ENCODE results near the gene ANKRD31. TPM values are rescaled to one million over a fixed set of nuclear protein-coding genes. Genes with fewer than 3 reads are reported as not detected.
"Not testable (repeated sequence)": the region's sequence is repeated elsewhere in the genome, so short reads cannot be mapped to it uniquely, and the experiment has no call there.

The ANKRD31 gene
- total RNA-seq, 1 experiment from 2014 or later, result 1.5 TPM

DNA sequence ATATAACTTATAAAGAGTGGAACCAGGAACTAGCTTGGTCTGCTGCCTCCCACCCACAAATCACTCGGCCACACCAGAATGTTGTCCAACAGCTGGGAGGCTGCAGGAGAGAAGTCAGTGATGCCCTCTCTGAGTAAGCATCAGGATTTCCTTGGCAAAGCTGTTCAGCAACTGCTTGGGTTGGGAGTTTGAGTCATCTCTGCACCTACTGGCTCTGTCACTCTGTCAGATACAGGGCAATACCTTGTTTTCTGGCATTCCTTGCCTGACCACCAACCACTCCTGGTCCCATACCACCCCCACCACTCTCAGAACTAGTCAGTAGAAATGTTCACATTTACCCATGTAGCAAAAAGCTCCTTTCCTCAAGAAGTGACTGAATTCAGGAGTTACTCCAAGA is 147.5 kb downstream of the ANKRD31 start:
- H3K36me3 Mint-ChIP-seq (ENCODE audit: insufficient read depth, unreplicated experiment), result no peaks in the 10 kb centered on the region
- CTCF ChIA-PET, result interaction anchor here (0.5 kb wide), 1 partner anchor 201 kb away, joined by 9 read pairs; no protein-coding TSS in a partner anchor
- peaks cover 11% of the 10 kb centered on the region for H3K4me1 Mint-ChIP-seq (ENCODE audit: low read depth, unreplicated experiment)
- TF ChIP-seq, protein P1, sequence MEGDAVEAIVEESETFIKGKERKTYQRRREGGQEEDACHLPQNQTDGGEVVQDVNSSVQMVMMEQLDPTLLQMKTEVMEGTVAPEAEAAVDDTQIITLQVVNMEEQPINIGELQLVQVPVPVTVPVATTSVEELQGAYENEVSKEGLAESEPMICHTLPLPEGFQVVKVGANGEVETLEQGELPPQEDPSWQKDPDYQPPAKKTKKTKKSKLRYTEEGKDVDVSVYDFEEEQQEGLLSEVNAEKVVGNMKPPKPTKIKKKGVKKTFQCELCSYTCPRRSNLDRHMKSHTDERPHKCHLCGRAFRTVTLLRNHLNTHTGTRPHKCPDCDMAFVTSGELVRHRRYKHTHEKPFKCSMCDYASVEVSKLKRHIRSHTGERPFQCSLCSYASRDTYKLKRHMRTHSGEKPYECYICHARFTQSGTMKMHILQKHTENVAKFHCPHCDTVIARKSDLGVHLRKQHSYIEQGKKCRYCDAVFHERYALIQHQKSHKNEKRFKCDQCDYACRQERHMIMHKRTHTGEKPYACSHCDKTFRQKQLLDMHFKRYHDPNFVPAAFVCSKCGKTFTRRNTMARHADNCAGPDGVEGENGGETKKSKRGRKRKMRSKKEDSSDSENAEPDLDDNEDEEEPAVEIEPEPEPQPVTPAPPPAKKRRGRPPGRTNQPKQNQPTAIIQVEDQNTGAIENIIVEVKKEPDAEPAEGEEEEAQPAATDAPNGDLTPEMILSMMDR (IDR thresholded peaks at IDR 0.05; ENCODE audit: unreplicated experiment), result no peak
- H3K27me3 Mint-ChIP-seq (ENCODE audit: unreplicated experiment), result no peaks in the 10 kb centered on the region
- DNase-seq, result no peak
- no TSS peak for BruUV-seq (replicated peaks)
- no peak overlapping the region for H3K27ac Mint-ChIP-seq (ENCODE audit: unreplicated experiment)
- intact Hi-C loops (cut with micrococcal nuclease; ENCODE audit: unreplicated experiment), result no loop called here
- no peak overlapping the region for H3K4me3 Mint-ChIP-seq (ENCODE audit: low read depth, unreplicated experiment)
- H3K9me3 Mint-ChIP-seq (ENCODE audit: low read depth, unreplicated experiment), result no peaks in the 10 kb centered on the region

DNA sequence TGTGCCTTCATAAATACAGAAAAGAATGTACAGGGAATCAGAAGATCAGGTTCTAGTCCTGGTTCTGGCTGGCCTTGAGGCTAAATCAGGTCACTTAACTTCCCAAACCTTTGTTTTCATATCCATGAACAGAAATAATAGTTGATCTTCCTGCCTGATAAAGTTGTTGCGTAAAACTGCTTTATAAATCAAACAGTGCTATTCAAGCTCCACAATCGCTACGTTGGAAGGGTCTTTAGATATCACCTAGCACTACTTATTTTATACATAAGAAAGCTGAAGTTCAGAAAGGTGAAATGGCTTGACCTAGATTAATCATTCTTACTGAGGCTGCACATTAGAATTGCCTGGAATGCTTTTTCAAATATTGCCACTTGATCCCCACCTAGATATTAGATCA is 148.0 kb downstream of the ANKRD31 start:
- CTCF ChIA-PET, result interaction anchor here (0.5 kb wide), 1 partner anchor 202 kb away, joined by 9 read pairs; no protein-coding TSS in a partner anchor
- H3K27me3 Mint-ChIP-seq (ENCODE audit: unreplicated experiment), result no peaks in the 10 kb centered on the region
- no peak for DNase-seq
- H3K4me1 Mint-ChIP-seq (ENCODE audit: low read depth, unreplicated experiment), result peaks cover 11% of the 10 kb centered on the region
- no peak overlapping the region for H3K4me3 Mint-ChIP-seq (ENCODE audit: low read depth, unreplicated experiment)
- BruUV-seq (replicated peaks), result no TSS peak
- intact Hi-C loops (cut with micrococcal nuclease; ENCODE audit: unreplicated experiment), result no loop called here
- no peak overlapping the region for H3K27ac Mint-ChIP-seq (ENCODE audit: unreplicated experiment)
- H3K36me3 Mint-ChIP-seq (ENCODE audit: insufficient read depth, unreplicated experiment), result no peaks in the 10 kb centered on the region
- TF ChIP-seq, protein P1 (IDR thresholded peaks at IDR 0.05; ENCODE audit: unreplicated experiment), result no peak
- no peaks in the 10 kb centered on the region for H3K9me3 Mint-ChIP-seq (ENCODE audit: low read depth, unreplicated experiment)

DNA sequence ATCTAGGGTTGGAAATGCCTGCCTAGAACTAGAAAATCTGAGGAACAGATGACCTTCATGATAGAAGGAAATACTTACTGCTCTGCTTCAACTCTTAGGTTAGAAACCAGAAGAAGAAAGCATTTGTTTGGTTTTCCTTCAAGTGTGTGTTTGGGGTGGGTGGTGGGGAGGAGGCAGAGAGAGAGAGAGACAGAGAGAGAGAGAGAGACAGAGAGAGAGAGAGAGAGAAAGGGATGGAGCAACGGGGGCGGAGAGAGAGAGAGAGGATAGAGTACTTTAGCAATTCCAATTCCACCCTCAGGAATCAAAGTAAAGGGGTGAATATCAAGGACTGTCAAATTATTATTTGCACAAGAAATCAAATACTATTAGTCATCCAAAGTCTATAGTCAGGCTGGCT is 155.2 kb downstream of the ANKRD31 start:
- Mint-ChIP-seq H3K27me3 (ENCODE audit: unreplicated experiment) (no peaks in the 10 kb centered on the region), H3K27ac (ENCODE audit: unreplicated experiment) (no peak overlapping the region), H3K36me3 (ENCODE audit: insufficient read depth, unreplicated experiment) (no peaks in the 10 kb centered on the region), H3K9me3 (ENCODE audit: low read depth, unreplicated experiment) (no peaks in the 10 kb centered on the region), H3K4me3 (ENCODE audit: low read depth, unreplicated experiment) (no peak overlapping the region), H3K4me1 (ENCODE audit: low read depth, unreplicated experiment) (peaks cover 16% of the 10 kb centered on the region)
- CTCF ChIA-PET, result no interaction called here
- TF ChIP-seq, protein P1 (IDR thresholded peaks at IDR 0.05; ENCODE audit: unreplicated experiment), result no peak
- no peak for DNase-seq
- no TSS peak for BruUV-seq (replicated peaks)
- intact Hi-C loops (cut with micrococcal nuclease; ENCODE audit: unreplicated experiment), result no loop called here

DNA sequence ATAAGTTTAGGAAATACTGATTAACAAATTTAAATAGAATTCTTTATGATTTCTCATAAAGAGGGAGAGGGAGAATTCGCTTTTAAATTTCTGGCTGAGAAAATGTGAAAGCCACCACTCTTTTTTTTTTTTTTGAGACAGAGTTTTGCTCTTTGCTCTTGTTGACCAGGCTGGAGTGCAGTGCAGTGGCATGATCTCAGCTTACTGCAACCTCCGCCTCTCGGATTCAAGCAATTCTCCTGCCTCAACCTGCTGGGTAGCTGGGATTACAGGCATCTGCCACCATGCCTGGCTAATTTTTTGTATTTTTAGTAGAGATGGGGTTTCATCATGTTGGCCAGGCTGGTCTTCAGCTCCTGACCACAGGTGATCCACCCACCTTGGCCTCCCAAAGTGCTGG is 157.3 kb downstream of the ANKRD31 start:
- intact Hi-C loops (cut with micrococcal nuclease; ENCODE audit: unreplicated experiment); H3K9me3 Mint-ChIP-seq (ENCODE audit: low read depth, unreplicated experiment); H3K27me3 Mint-ChIP-seq (ENCODE audit: unreplicated experiment); H3K36me3 Mint-ChIP-seq (ENCODE audit: insufficient read depth, unreplicated experiment); H3K27ac Mint-ChIP-seq (ENCODE audit: unreplicated experiment); H3K4me3 Mint-ChIP-seq (ENCODE audit: low read depth, unreplicated experiment); DNase-seq; CTCF ChIA-PET; BruUV-seq (replicated peaks): not testable (repeated sequence)
- peaks cover 11% of the 10 kb centered on the region for H3K4me1 Mint-ChIP-seq (ENCODE audit: low read depth, unreplicated experiment)

DNA sequence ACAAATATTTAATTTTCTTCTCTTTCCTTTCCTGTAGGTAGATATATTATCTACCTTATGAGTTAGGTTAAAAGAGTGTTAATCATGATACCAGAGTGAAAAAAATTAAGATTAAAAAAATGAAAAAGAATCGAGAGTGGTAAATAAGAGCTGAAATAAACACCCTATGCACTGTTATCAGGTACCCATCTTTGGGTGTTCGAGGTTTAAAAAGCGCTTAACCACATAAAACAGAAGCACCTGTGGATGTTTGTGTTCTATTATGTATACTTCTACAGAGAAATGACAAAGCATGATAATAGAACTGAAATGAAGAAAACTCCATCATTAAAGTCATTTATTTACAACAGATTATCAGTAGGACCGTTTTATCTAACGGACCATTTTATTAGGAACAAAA is 158.7 kb downstream of the ANKRD31 start:
- BruUV-seq (replicated peaks), result no TSS peak
- H3K9me3 Mint-ChIP-seq (ENCODE audit: low read depth, unreplicated experiment), result no peaks in the 10 kb centered on the region
- H3K4me3 Mint-ChIP-seq (ENCODE audit: low read depth, unreplicated experiment), result no peak overlapping the region
- peaks cover 11% of the 10 kb centered on the region for H3K4me1 Mint-ChIP-seq (ENCODE audit: low read depth, unreplicated experiment)
- CTCF ChIA-PET, result interaction anchor here (0.7 kb wide), 3 partner anchors 17 to 939 kb away, joined by 5 to 11 read pairs (median 6); no protein-coding TSS in a partner anchor
- no peak overlapping the region for H3K27ac Mint-ChIP-seq (ENCODE audit: unreplicated experiment)
- intact Hi-C loops (cut with micrococcal nuclease; ENCODE audit: unreplicated experiment), result no loop called here
- DNase-seq, result no peak
- TF ChIP-seq, protein P1 (IDR thresholded peaks at IDR 0.05; ENCODE audit: unreplicated experiment), result no peak
- H3K27me3 Mint-ChIP-seq (ENCODE audit: unreplicated experiment), result no peaks in the 10 kb centered on the region
- no peaks in the 10 kb centered on the region for H3K36me3 Mint-ChIP-seq (ENCODE audit: insufficient read depth, unreplicated experiment)

All from Calu3 (cell line).